Measurements from ENCODE around the gene CRISP3. TPM values are rescaled to one million over a fixed set of nuclear protein-coding genes. Genes with fewer than 3 reads are reported as not detected.

Gene CRISP3
- total and polyA plus RNA-seq, 9 of the 15 experiments (the other 6 are each of a cell fraction or from before 2014, with no cell fraction given) = 0.21 to 2.0 (median 0.58) TPM

GRCh38 chr6:49736017-49736508, 8.1 kb downstream of the CRISP3 start (continued):
- no peak for TF ChIP-seq ZNF778 (CRISPR knock-in tag; IDR thresholded peaks at IDR 0.05)
- no peak for TF ChIP-seq ZNF79 (CRISPR knock-in tag; IDR thresholded peaks at IDR 0.05; ENCODE audit: low read depth)
- TF ChIP-seq PCBP2 (IDR thresholded peaks at IDR 0.05; ENCODE audit: low read depth, low read length, poor library complexity, severe bottlenecking) = no peak
- no peak for TF ChIP-seq ZNF263 (CRISPR knock-in tag; IDR thresholded peaks at IDR 0.05; ENCODE audit: borderline replicate concordance)
- no peak for TF ChIP-seq SRF (CRISPR knock-in tag; IDR thresholded peaks at IDR 0.05)
- TF ChIP-seq KAT2B (IDR thresholded peaks at IDR 0.05; ENCODE audit: low read depth, low read length) = no peak
- no peak for TF ChIP-seq XRCC3 (IDR thresholded peaks at IDR 0.05)
- TF ChIP-seq ZNF707 (CRISPR knock-in tag; conservative IDR thresholded peaks at IDR 0.05) = no peak
- no peak for TF ChIP-seq EWSR1 (IDR thresholded peaks at IDR 0.05; ENCODE audit: borderline replicate concordance, low read depth, partially characterized antibody)
- TF ChIP-seq ZNF668 (CRISPR knock-in tag; IDR thresholded peaks at IDR 0.05) = no peak
- no peak for TF ChIP-seq BRF1 (IDR thresholded peaks at IDR 0.05; ENCODE audit: borderline replicate concordance, extremely low read depth, insufficient read length)
- peak; percentile 75 for TF ChIP-seq FOXM1 (IDR thresholded peaks at IDR 0.05; ENCODE audit: low read depth)
- no peak for TF ChIP-seq FOXM1 (CRISPR knock-in tag; IDR thresholded peaks at IDR 0.05; ENCODE audit: low read depth)
- TF ChIP-seq ZNF318 (IDR thresholded peaks at IDR 0.05; ENCODE audit: borderline replicate concordance in 1 of 2, low read depth in 1 of 2) = no peak
- TF ChIP-seq CBX5 (IDR thresholded peaks at IDR 0.05; ENCODE audit: borderline replicate concordance, low read depth) = peak; percentile 76; the same call in 1 of the 2 replicates
- TF ChIP-seq KLF16 (IDR thresholded peaks at IDR 0.05) = peak; percentile 79
- no peak for TF ChIP-seq ZNF224 (CRISPR knock-in tag; IDR thresholded peaks at IDR 0.05)
- no peak for TF ChIP-seq HES1 (IDR thresholded peaks at IDR 0.05; ENCODE audit: low read depth)
- TF ChIP-seq ZNF766 (CRISPR knock-in tag; conservative IDR thresholded peaks at IDR 0.05) = no peak
- TF ChIP-seq HDAC6 (IDR thresholded peaks at IDR 0.05; ENCODE audit: low read depth, low read length) = no peak
- TF ChIP-seq TAF15 (IDR thresholded peaks at IDR 0.05; ENCODE audit: low read depth, low read length) = no peak

Measured in K562 (cell line).